ENCODE results near the gene CAD.

DNA sequence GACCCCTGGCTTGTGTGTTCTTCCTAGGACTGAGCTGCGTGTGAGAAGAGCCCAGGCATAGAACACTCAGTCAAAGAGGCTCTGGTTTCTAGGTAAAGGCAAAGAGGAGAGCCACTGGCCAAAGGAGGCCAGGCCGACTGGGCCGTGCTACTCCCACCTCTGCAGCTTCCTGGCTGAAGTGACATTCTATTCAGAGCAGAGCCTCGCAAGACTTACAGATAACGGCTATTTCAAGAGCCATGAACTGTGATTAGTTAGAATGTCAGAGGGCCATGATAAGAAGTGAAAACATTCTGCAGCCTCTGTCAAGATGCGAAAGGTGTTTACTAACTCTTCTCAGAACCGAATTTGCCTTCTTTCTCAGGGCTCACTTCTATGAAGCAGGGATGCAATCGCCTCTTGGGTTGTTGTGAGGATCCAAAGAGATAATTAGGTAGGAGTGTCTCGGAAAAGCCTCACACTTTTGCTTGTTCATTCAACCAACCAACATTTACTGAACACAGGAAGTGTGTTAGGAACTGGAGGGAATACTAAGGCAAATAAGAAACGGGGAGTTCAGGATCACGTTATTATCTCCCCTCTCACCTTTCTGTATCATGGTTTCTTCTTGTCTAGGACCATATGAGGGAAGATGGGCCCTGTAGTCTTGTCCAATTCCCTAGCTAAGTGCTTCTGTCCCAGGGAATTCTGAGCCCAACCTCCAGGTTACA is 54.6 kb downstream of the CAD start:
- TF ChIP-seq, protein P1, sequence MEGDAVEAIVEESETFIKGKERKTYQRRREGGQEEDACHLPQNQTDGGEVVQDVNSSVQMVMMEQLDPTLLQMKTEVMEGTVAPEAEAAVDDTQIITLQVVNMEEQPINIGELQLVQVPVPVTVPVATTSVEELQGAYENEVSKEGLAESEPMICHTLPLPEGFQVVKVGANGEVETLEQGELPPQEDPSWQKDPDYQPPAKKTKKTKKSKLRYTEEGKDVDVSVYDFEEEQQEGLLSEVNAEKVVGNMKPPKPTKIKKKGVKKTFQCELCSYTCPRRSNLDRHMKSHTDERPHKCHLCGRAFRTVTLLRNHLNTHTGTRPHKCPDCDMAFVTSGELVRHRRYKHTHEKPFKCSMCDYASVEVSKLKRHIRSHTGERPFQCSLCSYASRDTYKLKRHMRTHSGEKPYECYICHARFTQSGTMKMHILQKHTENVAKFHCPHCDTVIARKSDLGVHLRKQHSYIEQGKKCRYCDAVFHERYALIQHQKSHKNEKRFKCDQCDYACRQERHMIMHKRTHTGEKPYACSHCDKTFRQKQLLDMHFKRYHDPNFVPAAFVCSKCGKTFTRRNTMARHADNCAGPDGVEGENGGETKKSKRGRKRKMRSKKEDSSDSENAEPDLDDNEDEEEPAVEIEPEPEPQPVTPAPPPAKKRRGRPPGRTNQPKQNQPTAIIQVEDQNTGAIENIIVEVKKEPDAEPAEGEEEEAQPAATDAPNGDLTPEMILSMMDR (IDR thresholded peaks at IDR 0.05): no peak
- no peak for TF ChIP-seq POLR2A (IDR thresholded peaks at IDR 0.05)
- TF ChIP-seq EP300 (IDR thresholded peaks at IDR 0.05): no peak
- no peak for TF ChIP-seq POLR2AphosphoS5 (IDR thresholded peaks at IDR 0.05)

Measured in stomach (tissue), 4 donors.